NOMO-1 treated with dmso at 0.1 percent for 144 hours (cell line): ENCODE results near the gene ADAMTSL1.

Experiments used
- DNase-seq: peaks from one replicate; lab custom pipeline; 2025; ENCODE audit not compliant: unreplicated experiment; lab: John Stamatoyannopoulos, UW

ADAMTSL1 gene

GRCh38 chr9:18466101-18466500 lies 7.9 kb upstream of the ADAMTSL1 start:
- DNase-seq, result no peak

- no peak for DNase-seq
These were observed 6.3 kb upstream of the ADAMTSL1 start for GRCh38 chr9:18467696-18468095.

- DNase-seq, result no peak
These were observed 1.5 kb upstream of the ADAMTSL1 start for GRCh38 chr9:18472435-18472834.

GRCh38 chr9:18472841-18473251 lies 1.1 kb upstream of the ADAMTSL1 start:
- no peak for DNase-seq

GRCh38 chr9:18474783-18475182 lies 830 bp downstream of the ADAMTSL1 start:
- DNase-seq, result no peak

GRCh38 chr9:18477121-18477660 lies 3.2 kb downstream of the ADAMTSL1 start:
- no peak for DNase-seq

- no peak for DNase-seq
These were observed 3.8 kb downstream of the ADAMTSL1 start for GRCh38 chr9:18477719-18478118.

GRCh38 chr9:18478501-18479361 lies 4.8 kb downstream of the ADAMTSL1 start:
- no peak for DNase-seq

- DNase-seq, result no peak
These were observed 5.5 kb downstream of the ADAMTSL1 start for GRCh38 chr9:18479405-18479804.

- no peak for DNase-seq
These were observed 6.7 kb downstream of the ADAMTSL1 start for GRCh38 chr9:18480662-18481093.

GRCh38 chr9:18482371-18482770 lies 8.4 kb downstream of the ADAMTSL1 start:
- no peak for DNase-seq

- no peak for DNase-seq
These were observed 11.8 kb downstream of the ADAMTSL1 start for GRCh38 chr9:18485714-18486113.

- no peak for DNase-seq
These were observed 13.7 kb downstream of the ADAMTSL1 start for GRCh38 chr9:18487611-18488010.

GRCh38 chr9:18488886-18489285 lies 14.9 kb downstream of the ADAMTSL1 start:
- no peak for DNase-seq

GRCh38 chr9:18489861-18490260 lies 15.9 kb downstream of the ADAMTSL1 start:
- DNase-seq, result no peak

GRCh38 chr9:18490641-18491370 lies 16.9 kb downstream of the ADAMTSL1 start:
- no peak for DNase-seq

GRCh38 chr9:18492612-18493011 lies 18.7 kb downstream of the ADAMTSL1 start:
- no peak for DNase-seq

GRCh38 chr9:18493451-18493993 lies 19.6 kb downstream of the ADAMTSL1 start:
- no peak for DNase-seq

GRCh38 chr9:18495065-18495464 lies 21.1 kb downstream of the ADAMTSL1 start:
- no peak for DNase-seq

GRCh38 chr9:18496256-18497000 lies 22.5 kb downstream of the ADAMTSL1 start:
- no peak for DNase-seq

- DNase-seq, result no peak
These were observed 25.1 kb downstream of the ADAMTSL1 start for GRCh38 chr9:18499062-18499461.
